GM12801 (cell line): ENCODE measurements around the gene HCRT.

ENCODE experiments used
- CTCF ChIP-seq: IDR thresholded peaks from one replicate; pipeline ENCODE4 v1.5.1; 2011; ENCODE audit warnings: control low read depth; ENCODE audit not compliant: insufficient read length; ENCODE audit errors: extremely low read depth

HCRT gene

GRCh38 chr17:42201458-42201772 lies 16.2 kb upstream of the HCRT start:
- TF ChIP-seq CTCF = no peak

- no peak for TF ChIP-seq CTCF
Measured at GRCh38 chr17:42200706-42201457, 15.6 kb upstream of the HCRT start.

DNA sequence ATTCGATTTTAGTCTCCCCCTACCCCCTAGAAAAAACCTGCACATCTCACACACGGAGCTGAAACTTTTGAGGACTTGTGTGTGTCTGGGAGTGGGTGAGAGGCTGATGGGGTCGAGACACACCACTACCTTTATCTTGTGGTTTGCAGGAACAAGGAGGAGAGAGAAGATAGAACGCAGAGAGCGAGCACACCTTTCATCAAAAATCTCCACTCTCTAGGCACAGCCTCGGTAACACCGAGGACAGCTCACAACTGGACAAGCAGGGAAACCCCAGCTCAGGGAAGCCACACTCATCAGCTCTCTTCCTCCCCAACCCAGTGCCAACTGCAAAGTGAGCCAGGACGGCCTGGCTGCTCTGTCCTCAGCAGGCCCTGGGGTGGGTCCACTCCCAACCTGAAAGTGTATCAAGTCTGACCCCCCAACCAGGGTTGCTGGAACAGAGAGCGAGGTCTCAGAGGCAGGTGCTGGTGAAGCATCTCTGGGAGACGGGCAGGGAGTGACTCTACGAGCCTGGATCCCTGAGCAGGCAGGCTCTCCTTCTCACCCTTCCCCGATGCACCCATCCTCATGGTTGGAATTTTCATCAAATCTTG lies 14.3 kb upstream of the HCRT start:
- TF ChIP-seq CTCF = no peak

- TF ChIP-seq CTCF = no peak
Measured at GRCh38 chr17:42198897-42199296, 13.6 kb upstream of the HCRT start.

- no peak for TF ChIP-seq CTCF
Measured at GRCh38 chr17:42197564-42198156, 12.4 kb upstream of the HCRT start.

GRCh38 chr17:42193969-42194899 lies 9.0 kb upstream of the HCRT start, which contains the start of gene GHDC:
Gene GHDC, minus strand, starts transcription at chr17:42194494. Its CDS starts 913 bp downstream, at chr17:42193581.
- TF ChIP-seq CTCF = no peak
